ENCODE data around the gene WDR54. TPM values are rescaled to one million over a fixed set of nuclear protein-coding genes. Genes with fewer than 3 reads are reported as not detected.
"Not testable (repeated sequence)": the region's sequence is repeated elsewhere in the genome, so short reads cannot be mapped to it uniquely, and the experiment has no call there.

WDR54 gene
- total RNA-seq, 1 donor from 2014 or later: 38.1 TPM

DNA sequence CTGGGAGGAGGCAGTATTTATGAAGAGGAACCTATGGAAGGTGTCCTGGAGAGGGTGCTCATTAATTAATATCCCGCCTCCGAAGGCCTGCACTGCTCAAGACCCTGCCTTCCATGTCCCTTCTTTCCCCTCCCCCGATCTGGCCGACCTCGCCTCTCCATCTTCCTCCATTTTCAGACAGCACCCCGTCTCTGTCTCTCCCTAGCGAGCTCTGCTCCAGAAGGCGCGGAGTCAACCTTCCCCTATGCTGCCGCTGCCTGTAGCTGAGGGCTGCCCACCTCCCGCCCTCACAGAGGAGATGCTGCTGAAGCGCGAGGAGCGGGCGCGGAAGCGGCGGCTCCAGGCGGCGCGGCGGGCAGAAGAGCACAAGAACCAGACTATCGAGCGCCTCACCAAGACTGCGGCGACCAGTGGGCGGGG, 35.6 kb downstream of the WDR54 start:
- no peak for DNase-seq (ENCODE audit: low spot score)

DNA sequence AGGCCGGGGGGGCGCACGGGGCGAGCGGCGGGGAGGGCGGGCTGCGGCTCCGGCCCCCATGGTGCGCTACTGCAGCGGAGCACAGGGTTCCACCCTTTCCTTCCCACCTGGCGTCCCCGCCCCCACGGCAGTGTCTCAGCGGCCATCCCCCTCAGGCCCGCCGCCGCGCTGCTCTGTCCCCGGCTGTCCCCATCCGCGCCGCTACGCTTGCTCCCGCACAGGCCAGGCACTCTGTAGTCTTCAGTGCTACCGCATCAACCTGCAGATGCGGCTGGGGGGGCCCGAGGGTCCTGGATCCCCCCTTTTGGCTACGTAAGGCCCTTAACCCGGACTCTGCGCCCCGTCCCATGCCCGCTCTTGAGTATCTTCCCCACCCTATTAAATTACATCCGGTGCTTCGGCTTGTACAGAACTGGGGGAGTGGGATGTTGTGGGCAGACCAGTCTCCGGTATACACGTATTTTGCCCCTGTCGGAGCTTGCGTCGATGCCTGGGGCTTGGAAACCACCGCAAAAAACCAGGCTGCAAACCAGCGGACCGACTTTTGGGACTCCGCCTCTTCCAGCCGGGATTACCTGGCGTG, 36.1 kb downstream of the WDR54 start:
- peak; percentile 63 for DNase-seq (ENCODE audit: low spot score)

DNA sequence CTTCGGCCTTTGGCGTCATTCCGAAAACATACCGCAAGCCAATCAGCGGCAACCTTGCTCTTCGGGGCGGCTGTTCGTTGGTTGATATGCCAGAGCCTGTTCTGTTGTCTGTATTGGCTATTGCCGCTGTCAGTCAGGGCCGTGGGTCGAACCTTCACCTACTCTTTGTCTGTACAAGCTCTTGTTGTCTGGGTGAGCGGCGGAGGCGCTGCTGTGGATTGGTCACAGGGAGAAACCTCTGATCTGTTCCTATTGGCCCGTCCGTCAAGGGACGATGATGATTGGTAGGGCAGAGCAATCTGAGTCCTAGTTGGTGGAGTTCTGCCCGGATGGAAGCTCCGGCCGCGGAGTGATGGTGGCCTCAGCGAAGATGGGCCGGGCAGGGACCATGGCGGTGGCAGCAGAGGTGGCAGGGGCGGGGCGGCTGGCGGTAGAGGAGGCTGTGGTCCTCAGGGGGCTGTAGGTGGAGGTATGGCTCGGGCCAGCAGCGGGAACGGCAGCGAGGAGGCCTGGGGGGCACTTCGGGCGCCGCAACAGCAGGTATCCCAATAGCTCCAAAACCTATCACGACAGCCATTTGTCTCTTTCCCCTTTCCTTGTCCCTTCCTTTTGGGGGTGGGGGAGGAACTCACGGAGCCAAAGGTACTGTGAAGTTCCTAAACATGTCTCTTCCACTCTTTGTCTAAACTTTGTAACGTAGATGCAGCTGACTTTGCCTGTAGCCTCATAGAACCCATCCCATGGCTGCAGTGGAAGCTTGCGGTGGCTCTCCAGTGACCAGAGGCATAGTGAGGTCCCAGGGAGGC, 36.8 kb downstream of the WDR54 start, which contains the start of gene WBP1:
TSS of gene WBP1 (plus strand) at position 307 of the 806 bp plus-strand sequence. CDS start at position 472, 165 bp downstream.
- peak; percentile 100 for DNase-seq (ENCODE audit: low spot score)

DNA sequence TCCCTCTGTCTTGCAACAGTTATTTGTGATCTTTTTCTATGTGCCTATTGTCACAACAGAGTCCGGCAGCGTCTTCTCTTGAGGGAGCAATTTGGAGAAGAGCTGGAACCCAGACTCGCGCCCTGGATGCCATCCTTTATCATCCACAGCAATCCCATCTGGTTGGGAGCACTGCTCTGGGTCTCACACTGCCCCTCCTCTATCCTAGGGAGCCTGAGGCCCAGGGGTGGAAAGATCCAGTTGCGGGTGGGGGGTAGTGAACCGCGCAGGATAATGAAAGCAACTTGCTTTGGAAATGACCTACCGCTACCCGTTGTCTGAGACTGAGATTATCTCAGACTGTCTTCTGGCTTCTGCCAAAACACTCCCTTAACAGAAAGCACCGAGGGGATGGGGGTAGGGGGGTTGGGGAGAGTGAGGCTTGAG, 37.4 kb downstream of the WDR54 start:
- DNase-seq (ENCODE audit: low spot score): no peak

DNA sequence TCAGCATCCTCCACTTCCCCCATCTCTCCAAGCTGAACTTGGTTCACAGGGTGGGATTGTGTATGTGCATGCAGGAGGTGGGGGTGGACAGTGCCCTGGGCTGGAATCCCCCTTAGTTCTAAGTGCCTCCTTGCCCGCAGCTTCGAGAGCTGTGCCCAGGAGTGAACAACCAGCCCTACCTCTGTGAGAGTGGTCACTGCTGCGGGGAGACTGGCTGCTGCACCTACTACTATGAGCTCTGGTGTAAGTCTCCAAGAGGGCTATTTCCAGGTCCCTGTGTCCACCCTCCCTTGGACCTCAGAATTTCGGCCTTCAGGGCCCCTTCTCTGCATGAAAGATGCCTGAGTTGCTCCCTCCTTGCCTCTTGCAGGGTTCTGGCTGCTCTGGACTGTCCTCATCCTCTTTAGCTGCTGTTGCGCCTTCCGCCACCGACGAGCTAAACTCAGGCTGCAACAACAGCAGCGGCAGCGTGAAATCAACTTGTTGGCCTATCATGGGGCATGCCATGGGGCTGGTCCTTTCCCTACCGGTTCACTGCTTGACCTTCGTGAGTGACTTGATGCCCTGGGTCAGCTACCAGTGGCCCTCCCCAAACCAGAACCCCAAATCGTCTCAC, 38.1 kb downstream of the WDR54 start:
- not testable (repeated sequence) for DNase-seq (ENCODE audit: low spot score)

DNA sequence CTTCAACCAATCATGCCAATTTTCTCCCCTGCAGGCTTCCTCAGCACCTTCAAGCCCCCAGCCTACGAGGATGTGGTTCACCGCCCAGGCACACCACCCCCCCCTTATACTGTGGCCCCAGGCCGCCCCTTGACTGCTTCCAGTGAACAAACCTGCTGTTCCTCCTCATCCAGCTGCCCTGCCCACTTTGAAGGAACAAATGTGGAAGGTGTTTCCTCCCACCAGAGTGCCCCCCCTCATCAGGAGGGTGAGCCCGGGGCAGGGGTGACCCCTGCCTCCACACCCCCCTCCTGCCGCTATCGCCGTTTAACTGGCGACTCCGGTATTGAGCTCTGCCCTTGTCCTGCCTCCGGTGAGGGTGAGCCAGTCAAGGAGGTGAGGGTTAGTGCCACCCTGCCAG, 38.7 kb downstream of the WDR54 start:
- not testable (repeated sequence) for DNase-seq (ENCODE audit: low spot score)

DNA sequence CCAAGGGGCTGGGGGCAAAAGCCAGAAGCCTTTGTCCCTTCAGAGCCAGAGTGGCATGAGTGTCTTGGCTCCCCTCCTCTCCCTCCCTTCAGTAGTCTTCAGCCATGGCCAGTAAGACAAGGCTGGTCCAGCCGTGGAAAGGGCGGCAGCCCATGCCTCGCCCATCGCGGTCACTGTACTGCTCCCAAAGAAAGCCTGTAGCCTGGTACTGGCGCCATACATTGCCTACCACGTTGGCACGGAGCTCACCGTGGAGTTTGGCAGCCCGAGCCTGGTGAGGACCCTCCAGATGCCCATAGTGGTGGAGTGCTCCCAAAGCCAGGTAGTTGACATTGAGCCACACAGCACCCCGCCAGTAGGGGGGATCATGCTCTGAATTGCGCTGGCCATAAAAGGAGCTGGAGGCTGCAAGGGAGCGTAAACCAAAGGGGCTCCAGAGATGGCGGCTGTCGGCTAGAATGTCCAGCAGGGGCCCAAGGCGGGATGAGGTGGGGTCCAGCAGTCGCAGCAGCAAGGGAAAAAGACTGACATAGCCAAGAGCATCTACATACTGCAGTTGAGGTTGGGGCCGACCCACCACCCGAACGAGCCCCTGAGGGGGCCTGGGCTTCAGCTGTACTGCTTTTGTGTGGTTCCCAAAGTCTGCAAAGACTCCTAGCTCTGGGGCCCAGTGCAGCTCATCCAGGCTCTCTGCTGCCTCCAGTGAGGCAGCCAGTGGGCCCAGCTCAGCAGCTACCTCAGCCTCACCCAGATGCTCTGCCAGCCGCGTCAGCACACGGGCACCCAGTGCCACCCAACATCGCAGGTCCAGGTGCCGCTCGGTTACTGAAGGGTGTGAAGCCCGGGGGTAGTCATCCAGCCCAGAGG, 39.9 kb downstream of the WDR54 start:
- no peak for DNase-seq (ENCODE audit: low spot score)

DNA sequence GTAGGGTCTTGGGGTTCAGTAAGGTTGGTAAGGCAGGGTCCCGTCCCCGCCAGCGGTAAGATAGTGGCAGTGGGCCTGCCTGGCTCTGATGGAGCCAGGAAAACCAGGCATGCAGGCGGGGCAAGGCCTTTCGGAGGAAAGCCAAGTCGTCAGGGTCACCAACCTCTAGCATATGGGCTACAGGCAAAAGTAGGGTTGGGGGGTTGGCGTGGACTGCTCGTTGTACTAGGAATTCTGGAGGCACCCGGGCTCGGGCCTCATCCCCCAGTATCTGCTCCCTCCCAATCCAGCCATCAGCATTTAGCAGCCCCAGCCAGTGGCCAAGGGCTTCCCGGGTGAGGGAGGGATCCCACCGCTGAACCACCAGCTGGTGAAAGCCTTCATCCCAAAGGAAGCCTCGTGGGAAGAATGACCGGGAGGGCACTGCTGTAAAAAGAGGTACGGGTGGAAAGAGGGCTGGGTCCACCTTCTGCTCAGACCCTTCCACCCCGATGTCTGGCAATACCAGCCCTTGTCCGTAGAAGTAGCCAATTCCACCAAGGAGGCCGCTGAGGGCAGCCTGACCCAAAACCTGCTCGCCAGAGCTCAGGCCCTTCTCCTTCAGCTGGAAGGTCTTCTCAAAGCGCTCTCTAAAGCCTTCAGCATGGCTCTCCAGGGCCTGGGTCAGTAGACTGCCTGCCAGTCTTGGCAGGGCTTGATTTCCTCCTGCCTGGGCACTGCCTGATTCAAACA, 40.7 kb downstream of the WDR54 start:
- DNase-seq (ENCODE audit: low spot score): no peak

DNA sequence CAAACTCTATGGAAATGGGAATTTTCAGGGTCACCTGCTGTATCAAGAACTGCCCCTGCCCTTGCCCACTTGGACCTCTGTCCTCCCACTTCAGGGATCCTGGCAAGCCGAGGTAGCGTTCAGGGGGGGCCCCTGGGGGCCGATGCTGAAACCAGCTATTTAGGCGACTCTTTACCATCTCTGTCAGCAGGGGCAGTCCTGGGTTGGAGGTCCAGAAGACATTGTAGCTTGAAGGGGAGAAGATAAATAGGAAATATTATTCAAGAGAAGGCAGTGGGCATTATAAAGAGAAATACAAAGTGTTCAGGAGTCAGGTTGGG, 41.2 kb downstream of the WDR54 start:
- DNase-seq (ENCODE audit: low spot score): no peak

DNA sequence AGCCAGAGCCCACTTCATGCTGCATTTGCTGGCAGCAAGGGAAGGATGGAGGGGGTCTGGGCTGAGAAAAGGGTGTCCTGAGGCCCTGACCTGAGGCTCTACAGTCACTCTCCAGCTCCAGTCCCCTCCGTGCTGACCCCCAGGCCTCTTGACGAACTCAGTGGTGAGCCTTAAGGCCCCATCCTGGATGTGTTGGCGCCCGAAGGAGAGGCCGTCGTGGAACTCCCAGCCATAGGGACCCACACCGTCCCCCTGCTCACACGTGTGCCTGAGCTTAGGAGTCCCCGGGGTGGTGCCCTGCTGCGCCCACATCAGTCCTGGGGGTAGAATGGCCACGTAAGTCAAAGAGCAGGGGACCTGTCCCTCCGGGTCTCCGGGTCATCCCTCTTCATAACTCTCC, 42.9 kb downstream of the WDR54 start:
- no peak for DNase-seq (ENCODE audit: low spot score)

DNA sequence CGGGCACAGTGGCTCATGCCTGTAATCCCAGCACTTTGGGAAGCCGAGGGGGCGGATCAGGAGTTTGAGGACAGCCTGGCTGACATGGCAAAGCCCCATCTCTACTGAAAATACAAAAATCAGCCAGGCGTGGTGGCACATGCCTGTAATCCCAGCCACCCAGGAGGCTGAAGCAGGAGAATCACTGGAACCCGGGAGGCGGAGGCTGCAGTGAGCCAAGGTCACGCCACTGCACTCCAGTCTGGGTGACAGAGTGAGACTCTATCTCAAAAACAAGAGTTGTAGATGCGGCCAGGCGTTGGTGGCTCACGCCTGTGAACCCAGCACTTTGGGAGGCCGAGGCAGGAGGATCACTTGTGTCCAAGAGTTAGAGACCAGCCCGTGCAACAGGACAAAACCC, 49.2 kb downstream of the WDR54 start:
- DNase-seq (ENCODE audit: low spot score): not testable (repeated sequence)

DNA sequence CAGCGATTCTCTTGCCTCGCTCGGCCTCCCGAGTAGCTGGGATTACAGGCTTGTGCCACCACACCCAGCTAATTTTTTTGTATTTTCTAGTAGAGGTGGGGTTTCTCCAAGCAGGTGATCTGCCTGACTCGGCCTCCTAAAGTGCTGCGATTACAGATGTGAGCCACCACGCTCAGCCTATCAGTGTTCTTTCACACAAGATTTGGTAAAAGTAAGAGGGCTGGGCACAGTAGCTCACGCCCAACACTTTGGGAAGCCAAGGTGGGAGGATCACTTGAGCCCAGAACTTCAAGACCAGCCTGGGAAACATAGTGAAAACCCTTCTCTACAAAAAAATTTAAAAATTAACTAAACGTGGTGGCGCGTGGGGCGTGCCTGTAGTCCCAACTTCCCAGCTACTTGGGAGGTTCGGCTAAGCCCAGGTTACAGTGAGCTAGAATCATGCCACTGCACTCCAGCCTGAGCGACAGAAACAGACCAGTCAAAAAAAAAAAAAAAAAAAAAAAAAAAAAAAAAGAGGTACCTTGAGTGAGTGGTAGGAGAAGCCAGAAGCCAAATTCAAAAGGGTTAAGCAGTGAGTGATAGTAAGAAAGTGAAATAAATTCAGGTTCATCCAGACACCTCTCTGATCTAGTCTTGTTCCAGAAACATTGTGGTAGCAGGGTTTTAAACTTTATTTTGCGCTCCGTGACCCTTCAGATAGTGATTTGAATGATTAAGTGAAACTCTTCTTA, 50.0 kb downstream of the WDR54 start:
- no peak for DNase-seq (ENCODE audit: low spot score)

DNA sequence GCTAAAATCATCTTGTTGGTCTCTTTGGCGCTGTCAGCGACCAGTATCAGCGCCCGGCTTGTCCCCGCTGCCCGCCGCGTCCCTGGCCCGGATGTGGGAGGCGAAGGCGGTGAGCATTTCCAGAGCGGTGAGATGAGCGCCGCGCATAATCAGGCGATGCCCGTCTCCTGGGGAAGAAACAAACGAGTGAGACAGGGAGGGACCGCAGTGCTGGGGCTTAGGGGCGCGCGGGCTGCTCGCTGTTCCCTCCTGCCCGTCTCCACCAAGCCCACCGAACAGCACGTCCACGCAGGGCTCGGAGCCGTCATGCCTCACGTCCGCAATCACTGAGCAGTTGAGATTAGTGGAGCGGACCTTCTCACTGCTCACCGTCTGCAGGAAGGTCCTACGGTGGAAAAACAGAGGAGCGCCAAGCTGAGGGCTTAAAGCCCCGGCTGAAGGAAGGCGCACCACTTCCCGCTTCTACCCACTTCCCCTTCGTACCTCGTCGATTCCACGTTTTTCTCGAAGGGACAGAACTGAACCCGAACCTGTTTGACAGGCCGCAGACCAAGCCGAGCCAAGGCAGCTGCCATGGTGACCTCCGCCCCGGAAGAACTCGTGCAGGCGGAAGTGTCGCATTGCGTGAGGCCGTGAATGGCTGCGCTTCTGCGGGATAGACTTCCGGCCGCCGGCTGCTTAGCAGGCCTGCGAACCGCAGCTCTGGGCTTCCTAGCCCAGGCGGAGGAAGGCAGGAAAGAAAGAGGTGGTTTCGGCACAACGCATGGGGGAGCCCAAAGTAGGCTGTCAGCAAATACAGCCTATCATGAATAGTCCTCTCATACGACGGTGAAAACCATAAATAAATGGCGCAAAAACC, 50.8 kb downstream of the WDR54 start, which contains the start of gene MRPL53:
TSS of gene MRPL53 (minus strand) at position 595 of the 859 bp plus-strand sequence. CDS start at position 575, 20 bp downstream.
- DNase-seq (ENCODE audit: low spot score): peak; percentile 95

DNA sequence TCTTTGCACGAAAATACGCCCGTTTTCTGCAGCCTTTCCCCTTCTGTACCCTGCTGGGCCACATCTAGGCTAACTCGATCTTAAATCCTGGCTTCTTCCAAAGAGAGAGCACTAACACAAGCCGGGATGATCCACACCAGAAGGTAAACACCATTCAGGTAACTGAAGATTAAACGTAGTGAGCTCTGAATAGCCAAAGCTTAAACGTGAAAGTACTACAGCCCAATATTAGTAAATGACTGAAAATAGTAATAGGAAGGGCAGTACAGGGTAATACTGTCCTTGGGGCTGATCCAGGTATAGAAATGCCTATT, 51.4 kb downstream of the WDR54 start:
- DNase-seq (ENCODE audit: low spot score): no peak

DNA sequence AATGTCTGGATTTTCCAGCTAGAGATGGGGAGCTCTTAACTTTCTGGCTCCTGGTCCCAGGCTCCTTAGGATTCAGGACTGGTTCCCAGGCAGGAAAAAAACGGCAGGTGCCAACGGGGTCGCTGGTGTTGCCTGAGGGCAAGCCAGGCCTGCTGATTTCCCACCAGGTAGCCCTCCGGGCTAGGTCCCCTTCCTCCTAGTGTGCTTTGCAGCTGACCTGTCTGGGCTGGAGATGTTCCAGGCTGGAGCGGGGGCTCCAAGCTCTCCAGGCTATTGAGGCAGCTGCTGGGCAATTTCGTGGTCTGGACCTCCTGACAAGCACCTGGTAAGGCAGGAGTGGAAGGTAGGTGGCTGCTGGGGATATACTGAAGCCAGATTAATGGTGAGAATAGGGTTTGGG, 53.0 kb downstream of the WDR54 start:
- no peak for DNase-seq (ENCODE audit: low spot score)

DNA sequence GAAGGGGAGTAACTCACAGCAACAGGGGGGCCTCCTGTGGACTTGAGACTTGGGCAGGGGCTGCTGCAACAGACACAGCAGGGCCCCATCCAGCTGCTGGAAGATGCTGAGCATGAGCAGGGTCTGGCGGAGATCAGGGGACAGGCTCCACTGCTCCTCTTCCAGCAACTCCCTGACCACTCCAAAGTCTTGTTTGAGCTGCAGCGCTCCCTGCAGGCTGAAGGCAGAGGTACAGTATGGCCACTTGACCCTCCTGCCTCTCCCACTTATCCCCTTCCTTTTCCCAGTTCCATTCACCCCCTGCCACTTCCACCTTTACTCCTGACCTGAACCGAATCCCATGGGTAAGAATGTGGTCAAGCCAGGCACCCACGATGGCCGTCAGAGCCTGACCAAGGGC, 53.4 kb downstream of the WDR54 start:
- DNase-seq (ENCODE audit: low spot score): no peak
